ENCODE measurements around the gene JAK3. TPM values are rescaled to one million over a fixed set of nuclear protein-coding genes. Genes with fewer than 3 reads are reported as not detected.
A peak's percentile ranks its signal among the peaks of the same experiment; 100 is the strongest.

Gene JAK3
- total RNA-seq, 1 experiment from 2014 or later, result 3.3 TPM

GRCh38 chr19:17796013-17796837, 51.6 kb downstream of the JAK3 start:
- no peak overlapping the region for H3K18ac ChIP-seq (ENCODE audit: insufficient read length, low read depth, low read length)
- no peak overlapping the region for H4K91ac ChIP-seq (ENCODE audit: insufficient read length, low read depth, low read length)
- peaks cover 12% of the 10 kb centered on the region for H3K23me2 ChIP-seq (ENCODE audit: insufficient read length, low read depth, low read length, poor library complexity, severe bottlenecking)
- H3K79me1 ChIP-seq (ENCODE audit: insufficient read depth, low read depth, low read length, poor library complexity, severe bottlenecking), result no peaks in the 10 kb centered on the region
- H2BK120ac ChIP-seq (ENCODE audit: low read depth, low read length, poor library complexity, severe bottlenecking), result no peak overlapping the region
- H3K27me3 ChIP-seq (ENCODE audit: insufficient read depth, low read length), result no peaks in the 10 kb centered on the region; the same call in 1 of the 2 replicates
- Mint-ChIP-seq H3K36me3 (ENCODE audit: insufficient read depth in 1 of 3, low read depth in 3 of 3) (no peaks in the 10 kb centered on the region), H3K27ac (no peak overlapping the region), H3K27me3 (ENCODE audit: low read depth) (peaks cover 31% of the 10 kb centered on the region), H3K9me3 (no peaks in the 10 kb centered on the region), H3K4me1 (peaks cover 2 to 14% of the 10 kb centered on the region in 2 experiments; a peak in 3 of 4 replicates), H3K4me3 (peak overlapping the region; percentile 67 to 84; a peak in 3 of 5 replicates)
- H3K79me2 ChIP-seq (ENCODE audit: insufficient read depth, low read length), result no peaks in the 10 kb centered on the region
- no peak overlapping the region for H4K5ac ChIP-seq (ENCODE audit: insufficient read length, low read depth, low read length)
- no peak overlapping the region for H2AFZ ChIP-seq (ENCODE audit: low read length)
- H3K27ac ChIP-seq (ENCODE audit: insufficient read length, low read depth, low read length), result no peak overlapping the region
- TF ChIP-seq CTCF (conservative IDR thresholded peaks at IDR 0.05), result no peak
- peak overlapping the region; percentile 53 for H3K4me2 ChIP-seq (ENCODE audit: insufficient read depth, insufficient read length, low read length)
- no peak overlapping the region for H3K14ac ChIP-seq (ENCODE audit: insufficient read depth, low read length)
- H4K20me1 ChIP-seq (ENCODE audit: control insufficient read depth, insufficient read depth, insufficient read length), result no peaks in the 10 kb centered on the region
- no peak overlapping the region for H2BK15ac ChIP-seq (ENCODE audit: low read depth, low read length)
- WGBS (ENCODE audit: extremely low coverage, insufficient read length, low lambda C conversion rate), result no CpG with 5 or more reads among the region's 6 CpGs
- no peak for DNase-seq
- H3K56ac ChIP-seq (ENCODE audit: insufficient read length, low read depth, low read length), result no peak overlapping the region
- no peak overlapping the region for H3K9ac ChIP-seq (ENCODE audit: extremely low read depth, insufficient read length, low read length)
- H2AK5ac ChIP-seq (ENCODE audit: insufficient read length, low read length), result no peak overlapping the region
- no peak overlapping the region for H4K8ac ChIP-seq (replicated peaks; ENCODE audit: insufficient read length, low read depth, low read length)
- no peak overlapping the region for H3T11ph ChIP-seq (ENCODE audit: low read length)
- no peak overlapping the region for H2BK20ac ChIP-seq (ENCODE audit: low read depth, low read length, poor library complexity, severe bottlenecking)
- H3K23ac ChIP-seq (ENCODE audit: insufficient read length, low read depth, low read length), result no peak overlapping the region
- no peaks in the 10 kb centered on the region for H3K9me3 ChIP-seq (ENCODE audit: control insufficient read depth, low read depth, low read length)
- H3K4me1 ChIP-seq (ENCODE audit: insufficient read depth, low read length), result no peaks in the 10 kb centered on the region
- no peak overlapping the region for H2BK12ac ChIP-seq (ENCODE audit: insufficient read length, low read depth, low read length)
- no peak overlapping the region for H3K4ac ChIP-seq (ENCODE audit: low read depth, low read length)
- H2BK5ac ChIP-seq (ENCODE audit: insufficient read length, low read length), result no peak overlapping the region
